C4-2B (cell line): ENCODE measurements around the gene TJP3.

ENCODE experiments used
- ZFX ChIP-seq: fragments of 450-650 bp; IDR thresholded peaks from 2 replicates; pipeline ENCODE4 v1.6.1; 2017
- TF ChIP-seq, protein P1 (sequence below): fragments of 450-650 bp; conservative IDR thresholded peaks from 2 replicates; pipeline ENCODE4 v1.5.1; 2017; ENCODE audit warnings: mild to moderate bottlenecking

DNA sequence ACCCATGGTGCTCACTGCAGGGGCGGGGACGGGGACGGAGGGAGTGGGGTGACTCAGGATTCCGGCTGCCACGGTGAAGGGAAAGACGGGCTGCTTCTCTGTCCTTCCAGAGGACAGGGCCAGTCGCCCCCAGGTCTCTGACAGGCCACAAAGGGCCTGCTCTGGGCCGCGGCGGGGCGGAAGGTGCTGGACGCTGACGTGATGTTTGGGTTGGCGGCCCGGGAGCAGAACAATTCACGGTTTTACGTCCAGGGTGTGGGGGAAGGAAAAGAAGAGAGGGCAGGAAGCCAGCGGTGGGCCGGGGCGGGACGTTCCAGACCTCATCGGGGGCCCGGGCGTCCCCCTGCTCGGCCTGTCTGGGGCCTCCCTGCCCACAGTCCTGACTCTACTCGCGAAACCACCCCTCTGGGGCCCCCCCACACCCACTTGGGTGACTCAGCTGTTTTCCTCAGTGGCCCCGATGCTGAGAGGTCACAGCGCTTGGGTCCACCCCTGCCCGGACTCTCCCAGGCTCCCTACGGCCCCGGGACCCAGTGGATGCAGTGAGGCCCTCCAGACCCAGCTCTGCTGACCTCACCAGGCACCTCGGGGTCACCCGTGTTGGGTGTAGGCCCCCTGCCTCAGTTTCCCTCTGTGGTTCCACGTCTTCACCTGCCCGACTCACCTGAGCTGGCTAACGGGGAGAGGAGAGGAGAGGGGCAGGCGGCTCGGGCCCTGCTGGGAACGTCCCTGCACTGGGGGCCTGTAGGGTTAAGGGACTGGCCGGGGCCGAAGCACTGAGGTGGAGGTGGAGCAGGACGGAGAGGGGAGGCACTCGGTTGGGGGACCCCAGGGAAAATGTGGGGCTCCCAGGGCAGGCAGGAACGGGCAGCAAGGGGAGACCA, 37.1 kb upstream of the TJP3 start:
- TF ChIP-seq, protein P1, sequence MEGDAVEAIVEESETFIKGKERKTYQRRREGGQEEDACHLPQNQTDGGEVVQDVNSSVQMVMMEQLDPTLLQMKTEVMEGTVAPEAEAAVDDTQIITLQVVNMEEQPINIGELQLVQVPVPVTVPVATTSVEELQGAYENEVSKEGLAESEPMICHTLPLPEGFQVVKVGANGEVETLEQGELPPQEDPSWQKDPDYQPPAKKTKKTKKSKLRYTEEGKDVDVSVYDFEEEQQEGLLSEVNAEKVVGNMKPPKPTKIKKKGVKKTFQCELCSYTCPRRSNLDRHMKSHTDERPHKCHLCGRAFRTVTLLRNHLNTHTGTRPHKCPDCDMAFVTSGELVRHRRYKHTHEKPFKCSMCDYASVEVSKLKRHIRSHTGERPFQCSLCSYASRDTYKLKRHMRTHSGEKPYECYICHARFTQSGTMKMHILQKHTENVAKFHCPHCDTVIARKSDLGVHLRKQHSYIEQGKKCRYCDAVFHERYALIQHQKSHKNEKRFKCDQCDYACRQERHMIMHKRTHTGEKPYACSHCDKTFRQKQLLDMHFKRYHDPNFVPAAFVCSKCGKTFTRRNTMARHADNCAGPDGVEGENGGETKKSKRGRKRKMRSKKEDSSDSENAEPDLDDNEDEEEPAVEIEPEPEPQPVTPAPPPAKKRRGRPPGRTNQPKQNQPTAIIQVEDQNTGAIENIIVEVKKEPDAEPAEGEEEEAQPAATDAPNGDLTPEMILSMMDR: no peak
- no peak for TF ChIP-seq ZFX
